Activated naive CD4-positive, alpha-beta T cell treated with anti-CD3 and anti-CD28 coated beads, Interleukin-2, amount 50 U/mL, for 72 hours (primary cell): Measurements from ENCODE around the gene RERE. TPM values are rescaled to one million over a fixed set of nuclear protein-coding genes. Genes with fewer than 3 reads are reported as not detected.

Source experiments
- ATAC-seq, 2 donors: fragments of 150-1000 bp; cut with Tn5 transposase; 2 replicates each; pipeline ENCODE4 v1.10.0; 2021; ENCODE audit warnings: mild to moderate bottlenecking in 2 of 2, moderate library complexity in 2 of 2
- DNase-seq, 2 donors: peaks; one replicate each; pipeline ENCODE4 v3.0.0; 2021 to 2022; ENCODE audit warnings: low spot score in 2 of 2
- H3K27ac Mint-ChIP-seq, 2 donors: one replicate each; pipeline ENCODE4 v1.8.0; 2022; ENCODE audit warnings: mild to moderate bottlenecking in 2 of 2, mixed read lengths in 2 of 2
- H3K36me3 Mint-ChIP-seq, 2 donors: one replicate each; pipeline ENCODE4 v1.8.0; 2022; ENCODE audit warnings: mixed read lengths in 2 of 2
- H3K9me3 Mint-ChIP-seq, 2 donors: one replicate each; pipeline ENCODE4 v1.8.0; 2022; ENCODE audit warnings: mixed read lengths in 2 of 2
- total RNA-seq, 2 donors: library from RNA; stranded (reverse); gene quantifications; one replicate each; pipeline ENCODE4 v1.2.3, GENCODE V29; 2022

RERE gene
- total RNA-seq, 2 donors from 2014 or later: 51.8 to 72.1 TPM

GRCh38 chr1:8343044-8343443, 474.4 kb downstream of the RERE start:
- Mint-ChIP-seq H3K36me3 (no peaks in the 10 kb centered on the region), H3K9me3 (no peaks in the 10 kb centered on the region), H3K27ac (no peak overlapping the region)
- DNase-seq: no peak
- ATAC-seq: no peak

GRCh38 chr1:8342325-8342724, 475.1 kb downstream of the RERE start:
- no peak for ATAC-seq
- H3K9me3 Mint-ChIP-seq: no peaks in the 10 kb centered on the region
- DNase-seq: no peak
- no peak overlapping the region for H3K27ac Mint-ChIP-seq
- no peaks in the 10 kb centered on the region for H3K36me3 Mint-ChIP-seq

- no peaks in the 10 kb centered on the region for H3K9me3 Mint-ChIP-seq
- ATAC-seq (no peak), DNase-seq (no peak)
- H3K27ac Mint-ChIP-seq: no peak overlapping the region
- H3K36me3 Mint-ChIP-seq: peaks cover 0 to 6% of the 10 kb centered on the region in 2 donors
These were observed 477.0 kb downstream of the RERE start for GRCh38 chr1:8340448-8340847.

GRCh38 chr1:8339203-8339600, 478.2 kb downstream of the RERE start:
- H3K9me3 Mint-ChIP-seq: no peaks in the 10 kb centered on the region
- no peak overlapping the region for H3K27ac Mint-ChIP-seq
- peaks cover 0 to 6% of the 10 kb centered on the region in 2 donors for H3K36me3 Mint-ChIP-seq
- DNase-seq (no peak), ATAC-seq (peak in 1 of 2 donors; percentile 23)

- DNase-seq: no peak
- Mint-ChIP-seq H3K36me3 (peaks cover 0 to 6% of the 10 kb centered on the region in 2 donors), H3K27ac (no peak overlapping the region), H3K9me3 (no peaks in the 10 kb centered on the region)
- no peak for ATAC-seq
These were observed 478.8 kb downstream of the RERE start for GRCh38 chr1:8338526-8339202.

GRCh38 chr1:8337776-8338525, 479.5 kb downstream of the RERE start:
- no peak for ATAC-seq
- DNase-seq: no peak
- no peak overlapping the region for H3K27ac Mint-ChIP-seq

GRCh38 chr1:8335246-8335645, 482.2 kb downstream of the RERE start:
- H3K36me3 Mint-ChIP-seq: peaks cover 0 to 6% of the 10 kb centered on the region in 2 donors
- H3K27ac Mint-ChIP-seq: no peak overlapping the region
- H3K9me3 Mint-ChIP-seq: no peaks in the 10 kb centered on the region
- ATAC-seq (no peak), DNase-seq (no peak)

More at GRCh38 chr1:8337776-8338525, 479.5 kb downstream of the RERE start:
- peaks cover 0 to 6% of the 10 kb centered on the region in 2 donors for H3K36me3 Mint-ChIP-seq
- no peaks in the 10 kb centered on the region for H3K9me3 Mint-ChIP-seq

GRCh38 chr1:8334106-8334851, 483.2 kb downstream of the RERE start:
- DNase-seq (no peak), ATAC-seq (no peak)
- Mint-ChIP-seq H3K9me3 (no peaks in the 10 kb centered on the region), H3K36me3 (peaks cover 0 to 6% of the 10 kb centered on the region in 2 donors), H3K27ac (peak overlapping the region in 1 of 2 donors; percentile 18)

GRCh38 chr1:8333246-8333987, 484.0 kb downstream of the RERE start:
- ATAC-seq (no peak), DNase-seq (no peak)
- Mint-ChIP-seq H3K27ac (peak overlapping the region in 1 of 2 donors; percentile 18), H3K36me3 (peaks cover 0 to 6% of the 10 kb centered on the region in 2 donors), H3K9me3 (no peaks in the 10 kb centered on the region)

- no peak for ATAC-seq
- Mint-ChIP-seq H3K9me3 (no peaks in the 10 kb centered on the region), H3K27ac (no peak overlapping the region), H3K36me3 (peaks cover 0 to 6% of the 10 kb centered on the region in 2 donors)
- DNase-seq: no peak
These were observed 484.6 kb downstream of the RERE start for GRCh38 chr1:8332806-8333205.

- Mint-ChIP-seq H3K9me3 (no peaks in the 10 kb centered on the region), H3K27ac (no peak overlapping the region), H3K36me3 (no peaks in the 10 kb centered on the region)
- no peak for DNase-seq
- no peak for ATAC-seq
These were observed 486.9 kb downstream of the RERE start for GRCh38 chr1:8330271-8331125.

- ATAC-seq: no peak
- Mint-ChIP-seq H3K9me3 (no peaks in the 10 kb centered on the region), H3K27ac (no peak overlapping the region), H3K36me3 (no peaks in the 10 kb centered on the region)
- DNase-seq: no peak
These were observed 487.6 kb downstream of the RERE start for GRCh38 chr1:8329858-8330257.

- Mint-ChIP-seq H3K36me3 (no peaks in the 10 kb centered on the region), H3K27ac (peak overlapping the region in 1 of 2 donors; percentile 22), H3K9me3 (no peaks in the 10 kb centered on the region)
- no peak for ATAC-seq
- DNase-seq: no peak
These were observed 488.0 kb downstream of the RERE start for GRCh38 chr1:8329439-8329838.

- DNase-seq (no peak), ATAC-seq (no peak)
- no peaks in the 10 kb centered on the region for H3K9me3 Mint-ChIP-seq
- H3K36me3 Mint-ChIP-seq: no peaks in the 10 kb centered on the region
- no peak overlapping the region for H3K27ac Mint-ChIP-seq
These were observed 489.2 kb downstream of the RERE start for GRCh38 chr1:8328271-8328670.

GRCh38 chr1:8326265-8326664, 491.2 kb downstream of the RERE start:
- ATAC-seq (no peak), DNase-seq (no peak)
- peaks cover 0 to 5% of the 10 kb centered on the region in 2 donors for H3K9me3 Mint-ChIP-seq
- H3K36me3 Mint-ChIP-seq: no peaks in the 10 kb centered on the region
- no peak overlapping the region for H3K27ac Mint-ChIP-seq

- ATAC-seq (no peak), DNase-seq (no peak)
- no peak overlapping the region for H3K27ac Mint-ChIP-seq
- H3K36me3 Mint-ChIP-seq: no peaks in the 10 kb centered on the region
- H3K9me3 Mint-ChIP-seq: peaks cover 0 to 5% of the 10 kb centered on the region in 2 donors
These were observed 491.7 kb downstream of the RERE start for GRCh38 chr1:8325771-8326170.
